Measurements from ENCODE around the gene OR10G2. TPM values are rescaled to one million over a fixed set of nuclear protein-coding genes. Genes with fewer than 3 reads are reported as not detected.

The OR10G2 gene
- not detected in 2 replicates for total RNA-seq

GRCh38 chr14:21634840-21635239, at the start of gene OR10G2:
Gene OR10G2, minus strand, starts transcription at chr14:21634940. Its CDS starts 98 bp downstream, at chr14:21634842.
- H3K9me3 Mint-ChIP-seq, result no peaks in the 10 kb centered on the region
- peaks cover 2% of the 10 kb centered on the region for H3K27me3 Mint-ChIP-seq
- no peak for DNase-seq
- no peak within 1 kb of the TSS for H3K4me3 Mint-ChIP-seq
- no peaks in the 10 kb centered on the region for H3K36me3 Mint-ChIP-seq (ENCODE audit: low read depth)
- H3K4me1 Mint-ChIP-seq, result no peaks in the 10 kb centered on the region
- intact Hi-C loops (cut with micrococcal nuclease), result no loop called here
- no peak within 1 kb of the TSS for H3K27ac Mint-ChIP-seq

- Mint-ChIP-seq H3K27me3 (peaks cover 22% of the 10 kb centered on the region), H3K36me3 (ENCODE audit: low read depth) (no peaks in the 10 kb centered on the region), H3K4me3 (no peak overlapping the region), H3K27ac (no peak overlapping the region), H3K4me1 (no peaks in the 10 kb centered on the region), H3K9me3 (no peaks in the 10 kb centered on the region)
- DNase-seq, result no peak
- intact Hi-C loops (cut with micrococcal nuclease), result no loop called here
These were observed 45.3 kb upstream of the OR10G2 start for GRCh38 chr14:21680072-21680471.

- DNase-seq, result no peak
- Mint-ChIP-seq H3K9me3 (no peaks in the 10 kb centered on the region), H3K4me3 (no peak overlapping the region), H3K27me3 (peaks cover 13% of the 10 kb centered on the region), H3K36me3 (ENCODE audit: low read depth) (no peaks in the 10 kb centered on the region), H3K27ac (no peak overlapping the region), H3K4me1 (no peaks in the 10 kb centered on the region)
- intact Hi-C loops (cut with micrococcal nuclease), result no loop called here
These were observed 40.8 kb upstream of the OR10G2 start for GRCh38 chr14:21675566-21675965.

GRCh38 chr14:21673718-21674117, 39.0 kb upstream of the OR10G2 start, which contains the start of gene OR4E1:
Gene OR4E1, minus strand, starts transcription at chr14:21673818. Its CDS starts 2,883 bp downstream, at chr14:21670935.
- Mint-ChIP-seq H3K4me3 (no peak within 1 kb of the TSS), H3K9me3 (no peaks in the 10 kb centered on the region), H3K4me1 (no peaks in the 10 kb centered on the region), H3K27me3 (peaks cover 18% of the 10 kb centered on the region), H3K27ac (no peak within 1 kb of the TSS), H3K36me3 (ENCODE audit: low read depth) (no peaks in the 10 kb centered on the region)
- intact Hi-C loops (cut with micrococcal nuclease), result no loop called here
- DNase-seq, result no peak

GRCh38 chr14:21672116-21672515, 37.4 kb upstream of the OR10G2 start:
- no peak for DNase-seq
- no peaks in the 10 kb centered on the region for H3K9me3 Mint-ChIP-seq
- intact Hi-C loops (cut with micrococcal nuclease), result no loop called here
- H3K27ac Mint-ChIP-seq, result no peak overlapping the region
- no peaks in the 10 kb centered on the region for H3K4me1 Mint-ChIP-seq
- H3K4me3 Mint-ChIP-seq, result no peak overlapping the region
- peaks cover 15% of the 10 kb centered on the region for H3K27me3 Mint-ChIP-seq
- no peaks in the 10 kb centered on the region for H3K36me3 Mint-ChIP-seq (ENCODE audit: low read depth)

GRCh38 chr14:21671371-21671770, 36.6 kb upstream of the OR10G2 start:
- Mint-ChIP-seq H3K4me1 (no peaks in the 10 kb centered on the region), H3K4me3 (no peak overlapping the region), H3K9me3 (no peaks in the 10 kb centered on the region), H3K27me3 (peaks cover 15% of the 10 kb centered on the region), H3K27ac (no peak overlapping the region), H3K36me3 (ENCODE audit: low read depth) (no peaks in the 10 kb centered on the region)
- intact Hi-C loops (cut with micrococcal nuclease), result no loop called here
- no peak for DNase-seq

- Mint-ChIP-seq H3K4me3 (no peak overlapping the region), H3K4me1 (no peaks in the 10 kb centered on the region), H3K36me3 (ENCODE audit: low read depth) (no peaks in the 10 kb centered on the region), H3K27me3 (peaks cover 15% of the 10 kb centered on the region), H3K27ac (no peak overlapping the region), H3K9me3 (no peaks in the 10 kb centered on the region)
- intact Hi-C loops (cut with micrococcal nuclease), result no loop called here
- no peak for DNase-seq
These were observed 34.5 kb upstream of the OR10G2 start for GRCh38 chr14:21669284-21669683.

GRCh38 chr14:21668377-21668776, 33.6 kb upstream of the OR10G2 start:
- H3K9me3 Mint-ChIP-seq, result no peaks in the 10 kb centered on the region
- no peaks in the 10 kb centered on the region for H3K4me1 Mint-ChIP-seq
- H3K27me3 Mint-ChIP-seq, result peaks cover 15% of the 10 kb centered on the region
- H3K4me3 Mint-ChIP-seq, result no peak overlapping the region
- DNase-seq, result no peak
- H3K36me3 Mint-ChIP-seq (ENCODE audit: low read depth), result no peaks in the 10 kb centered on the region
- intact Hi-C loops (cut with micrococcal nuclease), result no loop called here
- no peak overlapping the region for H3K27ac Mint-ChIP-seq

- Mint-ChIP-seq H3K36me3 (ENCODE audit: low read depth) (no peaks in the 10 kb centered on the region), H3K27ac (no peak overlapping the region), H3K9me3 (no peaks in the 10 kb centered on the region), H3K27me3 (peaks cover 8% of the 10 kb centered on the region), H3K4me1 (no peaks in the 10 kb centered on the region), H3K4me3 (no peak overlapping the region)
- intact Hi-C loops (cut with micrococcal nuclease), result no loop called here
- DNase-seq, result no peak
These were observed 22.2 kb upstream of the OR10G2 start for GRCh38 chr14:21656980-21657379.

GRCh38 chr14:21654215-21654614, 19.5 kb upstream of the OR10G2 start:
- DNase-seq, result no peak

GRCh38 chr14:21653331-21653885, 18.7 kb upstream of the OR10G2 start, which contains the start of gene OR4E2:
Gene OR4E2, plus strand, starts transcription at chr14:21653835. Its CDS starts 11,248 bp downstream, at chr14:21665083.
- H3K27ac Mint-ChIP-seq, result no peak within 1 kb of the TSS
- no peak within 1 kb of the TSS for H3K4me3 Mint-ChIP-seq
- DNase-seq, result no peak
- no peaks in the 10 kb centered on the region for H3K4me1 Mint-ChIP-seq
- no peaks in the 10 kb centered on the region for H3K36me3 Mint-ChIP-seq (ENCODE audit: low read depth)
- peaks cover 6% of the 10 kb centered on the region for H3K27me3 Mint-ChIP-seq
- no peaks in the 10 kb centered on the region for H3K9me3 Mint-ChIP-seq
- intact Hi-C loops (cut with micrococcal nuclease), result no loop called here

More at GRCh38 chr14:21654215-21654614, 19.5 kb upstream of the OR10G2 start:
- Mint-ChIP-seq H3K36me3 (ENCODE audit: low read depth) (no peaks in the 10 kb centered on the region), H3K27me3 (peaks cover 8% of the 10 kb centered on the region), H3K4me1 (no peaks in the 10 kb centered on the region), H3K27ac (no peak overlapping the region), H3K4me3 (no peak overlapping the region), H3K9me3 (no peaks in the 10 kb centered on the region)
- intact Hi-C loops (cut with micrococcal nuclease), result no loop called here

GRCh38 chr14:21652209-21652808, 17.6 kb upstream of the OR10G2 start:
- no peak for DNase-seq
- Mint-ChIP-seq H3K27me3 (peaks cover 4% of the 10 kb centered on the region), H3K9me3 (no peaks in the 10 kb centered on the region), H3K4me1 (no peaks in the 10 kb centered on the region), H3K27ac (no peak overlapping the region), H3K4me3 (no peak overlapping the region), H3K36me3 (ENCODE audit: low read depth) (no peaks in the 10 kb centered on the region)
- intact Hi-C loops (cut with micrococcal nuclease), result no loop called here

GRCh38 chr14:21647380-21647779, 12.6 kb upstream of the OR10G2 start:
- Mint-ChIP-seq H3K9me3 (no peaks in the 10 kb centered on the region), H3K4me1 (no peaks in the 10 kb centered on the region), H3K27me3 (peaks cover 3% of the 10 kb centered on the region)

GRCh38 chr14:21643407-21643806, 8.7 kb upstream of the OR10G2 start:
- H3K27me3 Mint-ChIP-seq, result peaks cover 1% of the 10 kb centered on the region
- intact Hi-C loops (cut with micrococcal nuclease), result no loop called here
- no peaks in the 10 kb centered on the region for H3K9me3 Mint-ChIP-seq
- no peaks in the 10 kb centered on the region for H3K36me3 Mint-ChIP-seq (ENCODE audit: low read depth)
- H3K4me3 Mint-ChIP-seq, result no peak overlapping the region
- H3K4me1 Mint-ChIP-seq, result no peaks in the 10 kb centered on the region
- H3K27ac Mint-ChIP-seq, result no peak overlapping the region
- DNase-seq, result no peak

More at GRCh38 chr14:21647380-21647779, 12.6 kb upstream of the OR10G2 start:
- H3K27ac Mint-ChIP-seq, result no peak overlapping the region
- intact Hi-C loops (cut with micrococcal nuclease), result no loop called here
- DNase-seq, result no peak
- no peak overlapping the region for H3K4me3 Mint-ChIP-seq
- H3K36me3 Mint-ChIP-seq (ENCODE audit: low read depth), result no peaks in the 10 kb centered on the region

- Mint-ChIP-seq H3K27me3 (peaks cover 2% of the 10 kb centered on the region), H3K27ac (no peak overlapping the region), H3K4me1 (no peaks in the 10 kb centered on the region), H3K36me3 (ENCODE audit: low read depth) (no peaks in the 10 kb centered on the region), H3K4me3 (no peak overlapping the region), H3K9me3 (no peaks in the 10 kb centered on the region)
- intact Hi-C loops (cut with micrococcal nuclease), result no loop called here
- DNase-seq, result no peak
These were observed 7.9 kb upstream of the OR10G2 start for GRCh38 chr14:21642683-21643082.
